NOMO-1 treated with dmso at 0.1 percent for 144 hours (cell line): ENCODE data around the gene ANKS1B.
"Not testable (repeated sequence)": the region's sequence is repeated elsewhere in the genome, so short reads cannot be mapped to it uniquely, and the experiment has no call there.

ENCODE experiments used
- DNase-seq: peaks from one replicate; lab custom pipeline; 2025; ENCODE audit not compliant: unreplicated experiment; lab: John Stamatoyannopoulos, UW

Gene ANKS1B

DNA sequence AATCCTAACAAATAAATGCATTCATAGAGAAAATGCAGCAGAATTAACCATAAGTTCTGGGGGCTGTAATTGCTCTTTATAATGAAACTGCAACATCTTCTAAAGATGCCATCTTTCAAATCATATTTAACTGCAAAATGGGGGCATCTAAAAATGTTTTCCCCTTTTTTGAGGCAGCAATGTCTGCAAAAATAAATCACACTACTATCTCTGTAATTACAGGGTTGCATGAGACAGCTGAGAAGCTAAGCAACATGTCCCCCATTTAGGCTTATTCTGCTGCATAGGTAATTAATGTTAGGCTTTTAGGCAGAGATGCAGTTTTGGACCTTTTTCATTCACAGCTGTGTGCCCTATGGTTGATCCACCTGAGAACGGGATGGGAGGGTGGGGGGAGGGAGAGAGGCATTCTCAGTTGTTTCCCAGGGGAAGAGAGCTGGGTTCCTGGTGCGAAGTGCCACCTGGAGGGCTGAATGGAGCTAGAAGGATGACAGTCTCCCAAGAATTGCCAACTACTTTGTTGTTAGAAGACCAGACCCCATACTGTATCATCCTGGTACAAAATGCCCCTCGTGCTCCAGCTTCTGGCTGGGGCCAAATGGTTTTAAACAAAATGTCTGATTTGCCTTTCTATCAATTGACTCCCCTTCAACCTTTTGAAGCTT is 1185.5 kb downstream of the ANKS1B start:
- no peak for DNase-seq

DNA sequence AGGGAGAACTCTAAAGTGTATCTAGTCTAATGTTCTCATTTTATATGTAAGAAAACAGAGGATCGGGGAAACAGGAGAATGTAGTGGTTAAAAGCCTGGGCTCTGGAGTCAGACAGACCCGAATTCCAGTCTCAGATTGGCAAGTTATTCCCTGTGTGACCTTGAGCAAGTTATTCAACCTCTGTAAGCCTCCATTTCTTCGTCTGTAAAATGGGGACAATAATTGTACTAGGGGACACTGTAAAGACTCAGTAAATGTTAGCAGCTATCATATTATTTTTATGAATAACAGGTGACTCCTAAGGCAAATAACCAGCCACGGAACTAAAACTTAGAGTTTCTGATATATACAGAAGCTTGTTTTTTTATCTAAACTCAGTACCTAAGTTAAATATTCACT is 1187.5 kb downstream of the ANKS1B start:
- DNase-seq: no peak

DNA sequence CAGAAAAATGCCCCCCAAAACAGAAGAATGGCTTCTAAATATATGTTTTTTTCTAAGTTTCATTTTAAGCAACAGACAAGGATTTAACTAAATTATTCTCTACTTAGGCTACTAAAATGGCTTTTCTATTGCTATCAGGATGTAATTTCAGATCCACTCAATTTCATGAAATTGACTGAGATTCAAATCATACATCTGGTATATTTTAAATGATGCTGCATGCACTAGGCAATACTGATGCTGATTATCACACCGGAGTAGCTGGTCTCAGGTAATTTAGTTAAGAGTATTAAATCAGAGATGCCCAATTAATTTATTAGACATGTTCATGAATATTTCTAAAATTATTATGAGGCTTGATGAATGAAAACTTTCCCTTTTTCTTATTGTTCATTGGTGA is 1188.0 kb downstream of the ANKS1B start:
- DNase-seq: no peak

DNA sequence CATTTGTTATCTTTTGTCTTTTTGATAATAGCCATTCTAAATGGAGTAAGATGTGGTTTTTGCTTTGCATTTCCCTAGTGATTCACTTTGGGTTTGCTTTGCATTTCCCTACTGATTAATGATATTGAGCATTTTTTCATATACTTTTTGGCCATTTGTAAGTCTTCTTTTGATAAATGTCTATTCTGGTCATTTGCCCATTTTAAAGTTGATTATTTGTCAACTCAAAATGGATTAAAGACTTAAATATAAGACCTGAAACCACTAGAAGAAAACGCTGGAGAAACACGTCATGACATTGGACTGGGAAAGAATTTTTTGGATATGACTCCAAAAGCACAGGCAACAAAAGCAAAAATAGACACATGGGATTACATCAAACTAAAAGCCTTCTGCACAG is 1191.6 kb downstream of the ANKS1B start:
- DNase-seq: no peak

DNA sequence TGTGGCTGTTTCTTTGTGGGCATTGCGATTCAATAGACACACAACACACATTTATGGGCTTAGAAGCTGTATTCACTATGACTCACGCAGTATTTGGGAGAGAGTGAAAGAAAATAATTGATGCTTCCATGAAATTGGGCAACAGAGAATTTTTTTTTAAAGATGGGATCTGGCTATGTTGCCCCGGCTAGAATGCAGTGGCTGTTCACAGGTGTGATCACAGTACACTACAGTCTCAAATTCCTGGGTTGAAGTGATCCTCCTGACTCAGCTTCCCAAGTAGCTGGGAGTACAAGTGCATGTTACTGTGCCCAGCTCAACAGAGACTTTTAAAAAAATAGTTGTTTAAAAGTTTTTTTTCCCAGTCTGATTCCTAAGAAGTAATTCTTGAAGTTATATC is 1193.3 kb downstream of the ANKS1B start:
- DNase-seq: no peak

DNA sequence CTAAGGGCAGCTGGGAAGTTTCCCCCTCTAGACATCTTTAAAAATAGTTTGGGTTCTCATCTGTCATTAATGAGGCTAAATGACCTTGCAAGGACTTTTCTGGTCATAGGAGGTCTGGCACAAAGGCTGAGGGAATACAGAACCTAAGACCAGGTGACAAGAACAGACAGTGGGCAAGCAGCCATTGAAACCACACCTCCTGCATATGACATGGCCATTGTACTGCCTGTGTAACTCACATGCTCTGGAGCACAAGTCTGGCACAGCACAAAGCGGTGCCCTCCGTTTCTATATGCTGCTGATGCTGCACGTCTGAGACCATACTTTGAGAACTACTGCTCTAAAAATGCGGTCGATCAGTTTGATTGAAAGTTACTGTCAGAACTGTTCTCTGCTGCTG is 1196.3 kb downstream of the ANKS1B start:
- DNase-seq: no peak

DNA sequence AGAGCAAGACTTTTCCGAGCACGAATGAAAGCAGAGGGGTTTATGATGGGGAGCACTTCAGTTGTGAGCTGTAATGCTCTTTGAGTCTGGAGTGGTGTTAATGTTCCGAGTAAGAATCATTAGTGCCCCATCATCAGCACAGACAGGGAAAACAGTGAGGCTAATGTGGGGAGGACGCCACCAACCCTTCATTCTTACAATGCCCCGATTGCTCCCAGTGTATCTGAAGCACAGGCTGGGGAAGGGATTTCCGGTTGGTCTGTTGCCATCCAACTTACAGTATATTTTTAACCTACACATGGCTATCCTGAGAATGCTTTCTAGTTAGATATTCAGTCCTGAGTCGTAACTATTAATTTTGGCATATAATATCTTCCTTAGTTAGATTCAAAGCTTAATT is 1198.1 kb downstream of the ANKS1B start:
- DNase-seq: no peak

DNA sequence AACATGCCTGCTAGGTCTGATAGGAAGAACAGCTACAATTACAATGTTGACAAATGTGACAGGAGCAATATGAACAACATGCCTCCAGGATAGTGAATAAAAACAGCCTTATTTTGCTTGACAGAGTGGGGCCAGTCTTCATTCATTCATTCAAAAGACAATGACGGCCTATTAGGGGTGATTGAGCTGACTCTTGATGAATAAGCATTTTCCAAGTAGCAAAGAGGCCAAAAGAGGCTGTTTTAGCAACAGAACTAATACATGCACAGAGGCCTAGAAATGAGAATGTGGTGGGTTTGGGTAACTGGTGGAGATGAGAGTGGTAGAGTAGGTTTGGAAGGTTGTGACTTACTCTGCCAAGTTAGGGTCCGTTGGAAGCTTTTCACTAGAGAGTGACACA is 1201.3 kb downstream of the ANKS1B start:
- no peak for DNase-seq

DNA sequence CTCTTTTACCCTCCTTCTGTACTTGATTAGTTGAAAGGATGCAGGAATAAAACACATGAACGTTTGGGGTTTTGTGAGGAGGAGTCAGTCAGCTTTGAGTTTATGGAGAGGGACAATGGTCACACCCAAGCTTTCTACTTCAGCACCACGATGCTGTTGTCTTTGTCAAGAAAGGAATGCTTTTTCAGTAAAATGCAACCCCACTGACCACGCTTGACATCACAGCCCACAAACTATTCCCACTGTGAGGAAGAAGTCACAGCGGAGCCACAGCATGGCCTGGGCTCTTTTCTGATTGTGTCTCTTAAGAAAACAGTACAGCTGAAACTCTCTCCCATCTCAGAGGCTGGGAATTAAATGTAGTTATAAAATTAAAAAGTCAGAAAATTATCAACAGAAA is 1204.5 kb downstream of the ANKS1B start:
- no peak for DNase-seq

DNA sequence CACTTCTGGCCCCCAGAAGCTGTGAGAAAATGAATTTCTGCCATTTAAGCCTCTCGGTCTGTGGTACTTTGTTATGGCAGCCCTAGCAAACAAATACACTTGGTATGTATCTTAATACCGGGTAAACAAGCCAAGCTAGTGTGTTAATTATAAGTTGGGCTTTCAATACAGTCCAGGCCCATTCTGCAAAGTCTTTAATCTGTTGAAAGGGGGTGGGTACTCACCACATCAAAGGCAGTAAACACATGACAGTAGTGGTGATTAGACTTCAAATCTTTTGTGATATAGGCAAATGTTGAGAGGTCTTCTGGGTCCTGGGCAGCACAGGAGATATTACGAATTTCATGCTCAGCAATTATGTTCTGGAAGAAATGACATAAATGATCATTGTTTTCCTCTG is 1211.9 kb downstream of the ANKS1B start:
- no peak for DNase-seq

DNA sequence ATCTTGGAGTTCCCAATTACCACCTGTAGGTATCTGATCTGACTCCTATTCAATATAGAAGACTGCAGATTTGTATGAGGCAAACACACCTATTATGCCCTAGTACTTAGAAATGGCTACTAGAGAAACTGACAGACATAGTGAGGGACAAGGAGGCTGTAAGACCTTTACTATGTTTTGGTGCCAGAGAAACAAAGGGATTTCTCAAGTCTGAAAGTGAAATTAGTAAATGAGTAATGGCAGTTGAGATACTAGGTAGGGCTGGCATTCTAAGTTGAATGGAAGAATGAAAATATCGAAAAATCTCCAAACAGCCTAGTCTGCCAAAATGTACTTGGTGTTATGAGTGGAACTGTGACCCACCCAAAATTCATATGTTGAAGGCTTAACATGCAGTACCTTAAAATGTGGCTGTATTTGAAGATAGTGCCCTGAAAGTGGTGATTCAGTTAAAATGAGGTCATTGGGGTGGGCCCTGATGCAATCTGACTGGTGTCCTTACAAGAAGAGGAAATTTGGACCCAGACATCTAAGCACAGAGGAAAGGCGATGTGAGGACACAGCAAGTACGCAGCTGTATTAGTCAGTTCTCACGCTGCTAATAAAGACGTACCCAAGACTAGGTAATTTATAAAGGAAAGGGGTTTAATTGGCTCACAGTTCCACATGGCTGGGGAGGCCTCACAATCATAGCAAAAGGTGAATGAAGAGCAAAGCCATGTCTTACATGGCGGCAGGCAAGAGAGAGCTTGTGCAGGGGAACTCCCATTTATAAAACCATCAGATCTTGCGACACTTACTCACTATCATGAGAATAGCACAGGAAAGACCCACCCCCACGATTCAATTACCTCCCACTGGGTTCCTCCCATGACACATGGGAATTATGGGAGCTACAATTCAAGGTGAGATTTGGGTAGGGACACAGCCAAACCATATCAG is 1212.7 kb downstream of the ANKS1B start:
- no peak for DNase-seq

DNA sequence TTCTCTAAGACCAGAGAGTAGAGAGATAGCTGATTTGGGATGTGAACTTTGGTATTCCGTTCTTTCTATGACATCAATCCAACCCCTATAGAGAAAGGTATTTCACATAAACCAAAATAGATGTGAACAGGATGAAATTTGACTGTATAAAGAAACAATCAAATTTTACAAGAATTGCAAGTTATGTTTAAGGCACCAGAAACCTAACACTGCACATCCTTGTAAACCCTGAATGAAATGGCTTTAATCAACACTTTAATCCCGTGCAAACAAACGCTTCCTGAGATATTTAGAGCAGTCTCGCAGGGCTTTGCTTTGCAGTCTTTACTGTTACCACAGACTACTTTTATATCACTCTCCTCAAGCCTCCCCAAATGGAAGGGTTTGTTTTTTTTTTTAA is 1214.5 kb downstream of the ANKS1B start:
- DNase-seq: no peak

DNA sequence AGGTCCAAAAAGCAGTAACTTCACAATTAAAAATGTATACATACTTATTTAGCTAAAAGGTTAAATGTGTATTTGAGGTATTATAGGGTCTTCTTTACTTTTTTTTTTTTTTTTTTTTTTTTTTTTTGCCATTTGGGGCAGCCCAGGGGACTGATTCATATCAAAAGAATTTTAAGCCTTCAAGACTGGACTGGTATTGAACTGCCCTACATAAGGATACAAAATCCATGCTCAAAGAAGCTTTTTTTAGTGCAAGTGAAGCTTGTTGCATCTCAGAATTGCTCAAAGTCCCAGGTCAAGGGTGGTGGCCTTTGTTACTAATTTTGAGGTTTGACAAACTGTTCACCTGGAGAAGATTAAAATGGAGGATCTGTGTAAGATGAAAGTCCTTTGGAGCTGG is 1215.7 kb downstream of the ANKS1B start:
- DNase-seq: no peak

DNA sequence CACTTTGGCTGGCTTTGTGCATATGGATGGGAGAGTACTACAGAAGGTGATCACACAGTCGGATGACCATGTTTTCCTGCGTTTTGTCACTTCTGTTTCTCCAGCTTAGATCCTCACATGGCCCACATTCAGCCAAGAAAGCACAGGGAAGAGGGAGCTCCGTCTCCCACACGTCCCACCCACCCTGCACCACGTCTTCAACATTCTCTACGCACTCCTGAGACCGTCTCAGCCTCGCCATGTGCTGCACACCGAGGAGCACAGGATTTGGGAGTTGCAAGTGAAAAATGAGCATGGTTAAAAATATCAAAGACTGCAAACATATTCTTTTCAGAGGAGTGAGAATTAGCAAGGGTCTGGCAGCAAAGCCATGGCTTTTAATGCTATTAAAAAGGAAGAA is 1217.5 kb downstream of the ANKS1B start:
- no peak for DNase-seq

DNA sequence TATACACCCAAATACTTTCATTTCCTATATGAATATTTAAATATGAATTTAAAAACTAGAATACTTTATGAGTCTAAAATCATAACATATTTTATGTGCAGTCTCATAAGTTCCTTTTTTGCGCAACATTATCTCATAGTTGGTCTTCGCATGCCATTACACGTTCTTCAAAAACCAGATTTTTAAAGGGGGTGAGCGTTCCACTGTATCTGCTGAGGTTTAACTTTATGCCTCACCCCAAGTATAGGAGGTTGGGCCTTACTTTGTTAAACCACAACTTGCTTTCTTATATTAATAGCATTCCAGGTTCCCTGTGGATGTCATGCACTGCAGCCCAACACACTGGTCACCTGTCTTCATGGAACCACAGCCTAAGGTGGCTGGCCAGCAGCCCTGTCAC is 1221.1 kb downstream of the ANKS1B start:
- no peak for DNase-seq

DNA sequence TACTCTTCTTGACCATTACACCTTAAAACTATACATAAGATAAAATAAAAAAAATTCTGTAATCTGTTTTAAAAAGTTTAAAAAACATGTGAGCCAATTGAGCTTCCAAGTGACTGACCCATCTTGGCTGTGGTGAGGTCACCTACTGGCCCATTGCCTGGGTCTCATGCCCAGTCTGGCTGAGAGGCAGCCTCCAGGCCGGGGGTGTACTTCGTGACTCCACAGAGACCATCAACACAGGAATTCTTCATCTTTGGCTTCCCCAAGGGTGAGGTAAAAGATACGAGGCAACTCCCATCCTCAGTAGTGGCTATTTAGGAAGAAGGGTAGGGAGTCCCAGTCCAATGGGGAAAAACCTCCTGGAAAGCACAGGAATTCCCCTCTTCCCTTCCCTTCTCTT is 1226.4 kb downstream of the ANKS1B start:
- DNase-seq: no peak

DNA sequence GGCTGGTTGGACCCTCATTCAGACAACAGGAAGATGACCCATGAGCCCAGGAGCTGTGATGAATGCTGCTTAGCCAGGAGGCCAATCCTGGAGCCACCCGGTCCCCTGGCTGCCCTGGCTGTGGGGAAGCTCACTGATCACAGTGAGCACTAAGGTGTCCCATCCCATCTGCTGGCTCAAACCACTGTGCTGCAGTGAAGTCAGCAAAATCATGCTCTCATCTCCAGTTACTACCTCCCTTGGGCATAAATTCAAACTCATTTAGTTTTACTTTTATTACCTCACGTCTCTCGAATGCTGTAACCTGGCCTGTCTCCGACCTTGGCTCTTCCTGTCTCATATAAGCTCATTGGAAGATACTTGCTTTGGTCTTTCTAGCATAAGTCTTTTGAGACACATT is 1227.3 kb downstream of the ANKS1B start:
- no peak for DNase-seq

DNA sequence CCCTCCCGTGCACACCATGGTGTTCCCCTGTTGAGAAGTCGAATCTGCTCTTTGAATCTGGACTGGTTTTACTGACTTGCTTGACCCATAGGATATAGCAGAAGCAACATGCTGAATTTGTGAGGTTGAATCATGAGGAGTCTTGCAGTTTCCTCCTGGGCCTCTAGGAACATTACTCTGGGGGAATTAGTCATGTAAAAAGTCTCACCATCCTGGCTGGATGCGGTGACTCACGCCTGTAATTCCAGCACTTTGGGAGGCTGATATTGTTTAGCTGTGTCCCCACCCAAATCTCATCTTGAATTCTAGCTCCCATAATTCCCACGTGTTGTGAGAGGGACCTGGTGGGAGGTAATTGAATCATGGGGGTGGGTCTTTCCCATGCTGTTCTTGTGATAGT is 1228.9 kb downstream of the ANKS1B start:
- not testable (repeated sequence) for DNase-seq

DNA sequence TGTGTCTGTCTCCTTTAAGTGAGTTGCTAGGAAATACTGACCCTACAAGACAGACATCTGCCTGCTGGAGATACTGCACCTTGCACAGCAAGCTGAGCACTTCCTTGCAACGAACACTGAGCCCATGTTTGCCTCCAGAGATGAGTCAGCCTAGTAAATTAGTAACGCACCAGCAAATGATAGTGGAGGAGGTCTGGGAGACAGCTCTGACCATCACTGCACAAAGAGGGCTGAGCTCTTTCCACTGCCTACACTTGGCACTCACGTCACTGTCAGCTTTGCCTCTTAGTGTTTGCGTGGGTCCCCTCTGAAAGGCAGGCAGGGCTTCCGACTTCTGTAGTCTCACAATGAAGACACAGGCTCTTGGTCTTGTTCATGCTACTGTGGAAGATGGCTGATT is 1230.6 kb downstream of the ANKS1B start:
- no peak for DNase-seq

DNA sequence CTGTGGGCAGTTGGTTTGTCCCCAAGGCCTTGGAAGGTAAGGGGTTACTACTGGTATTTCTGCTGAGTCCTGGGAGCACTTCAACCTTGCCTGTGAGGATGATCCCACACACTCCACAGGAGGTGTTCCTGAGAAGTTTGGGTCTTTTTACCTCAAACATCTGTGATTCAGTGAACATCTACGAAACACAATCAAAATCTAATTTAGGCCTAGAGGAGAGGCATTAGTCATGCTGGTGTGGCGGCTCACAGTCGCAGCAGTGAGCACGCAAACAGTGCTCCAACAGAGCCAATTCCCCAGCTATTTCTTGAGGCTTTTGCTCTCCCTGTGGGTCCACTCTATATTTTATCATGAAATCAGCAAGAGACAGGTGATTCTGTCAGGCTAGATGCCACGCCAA is 1232.0 kb downstream of the ANKS1B start:
- DNase-seq: no peak

DNA sequence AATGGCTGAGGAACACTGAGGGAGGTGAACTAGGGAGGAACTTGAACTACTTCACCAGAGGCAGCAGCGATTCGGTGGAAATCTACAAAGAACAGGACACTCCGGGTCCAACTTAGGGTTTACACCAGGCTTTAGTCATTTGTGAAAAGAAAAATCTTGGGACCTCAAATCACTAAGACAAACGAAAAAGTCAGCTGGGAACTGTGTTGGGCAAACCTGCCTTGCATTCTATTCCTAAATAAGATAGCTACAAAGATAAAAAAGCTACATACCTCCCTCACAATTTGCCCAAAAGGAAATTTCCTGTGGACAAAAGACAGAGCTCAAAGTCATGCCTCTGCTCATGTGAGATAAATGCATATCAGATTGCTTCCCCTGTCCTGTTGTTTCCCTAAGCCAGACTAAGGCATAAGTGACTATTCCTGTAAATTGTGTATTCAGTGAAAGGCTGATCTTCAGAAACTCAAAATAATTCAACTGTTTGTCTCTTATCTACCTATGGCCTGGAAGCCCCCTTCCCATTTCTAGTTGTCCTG is 1233.1 kb downstream of the ANKS1B start:
- DNase-seq: no peak

DNA sequence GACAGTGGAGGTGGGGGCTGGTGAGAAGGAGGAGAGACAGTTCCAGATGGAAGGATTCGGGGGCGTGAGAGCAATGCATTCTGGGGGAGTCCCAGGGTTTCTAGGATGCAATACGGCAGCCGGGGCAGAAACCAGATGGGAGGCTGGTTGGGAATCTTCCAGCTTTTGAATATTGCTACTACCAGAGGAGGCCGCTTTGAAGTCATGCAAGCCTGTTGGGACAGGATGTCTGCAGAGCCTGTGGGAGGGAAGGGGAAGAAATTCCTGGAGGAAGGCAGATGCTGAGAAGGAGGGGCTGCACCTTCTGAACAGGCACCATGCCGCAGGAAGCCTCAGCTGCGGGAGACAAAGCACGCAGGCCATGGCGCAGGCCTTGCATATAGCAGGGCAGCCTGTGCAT is 1234.2 kb downstream of the ANKS1B start:
- DNase-seq: no peak
